Measurements from ENCODE around the gene LGALS9C. TPM values are rescaled to one million over a fixed set of nuclear protein-coding genes. Genes with fewer than 3 reads are reported as not detected.
"Not testable (repeated sequence)": the region's sequence is repeated elsewhere in the genome, so short reads cannot be mapped to it uniquely, and the experiment has no call there.

LGALS9C gene
- total RNA-seq, 1 donor: not detected

GRCh38 chr17:18490016-18490415, 13.4 kb downstream of the LGALS9C start:
- not testable (repeated sequence) for H3K27me3 ChIP-seq (ENCODE audit: insufficient read depth, low read length); H3K4me3 ChIP-seq (ENCODE audit: insufficient read depth, low read length); H3K36me3 ChIP-seq (ENCODE audit: insufficient read depth, low read length); DNase-seq (ENCODE audit: insufficient read length, low spot score, missing footprints); H2AFZ ChIP-seq (ENCODE audit: low read length); H3K79me2 ChIP-seq (ENCODE audit: insufficient read depth, low read length); H3K9me3 ChIP-seq (ENCODE audit: low read depth, low read length); H3K27ac ChIP-seq (ENCODE audit: low read depth, low read length); H3K4me1 ChIP-seq (ENCODE audit: insufficient read depth, low read length); H4K20me1 ChIP-seq (ENCODE audit: insufficient read depth, low read length); H3K4me2 ChIP-seq (ENCODE audit: insufficient read depth, low read length)

- not testable (repeated sequence) for H3K27me3 ChIP-seq (ENCODE audit: insufficient read depth, low read length); H4K20me1 ChIP-seq (ENCODE audit: insufficient read depth, low read length); H3K79me2 ChIP-seq (ENCODE audit: insufficient read depth, low read length); H3K9me3 ChIP-seq (ENCODE audit: low read depth, low read length); H3K27ac ChIP-seq (ENCODE audit: low read depth, low read length); H2AFZ ChIP-seq (ENCODE audit: low read length); H3K4me1 ChIP-seq (ENCODE audit: insufficient read depth, low read length); H3K36me3 ChIP-seq (ENCODE audit: insufficient read depth, low read length); DNase-seq (ENCODE audit: insufficient read length, low spot score, missing footprints); H3K4me2 ChIP-seq (ENCODE audit: insufficient read depth, low read length); H3K4me3 ChIP-seq (ENCODE audit: insufficient read depth, low read length)
Measured at GRCh38 chr17:18492712-18493480, 16.3 kb downstream of the LGALS9C start.

GRCh38 chr17:18494250-18494768, 17.7 kb downstream of the LGALS9C start:
- H3K4me2 ChIP-seq (ENCODE audit: insufficient read depth, low read length); H3K79me2 ChIP-seq (ENCODE audit: insufficient read depth, low read length); H3K27me3 ChIP-seq (ENCODE audit: insufficient read depth, low read length); H4K20me1 ChIP-seq (ENCODE audit: insufficient read depth, low read length); H3K4me1 ChIP-seq (ENCODE audit: insufficient read depth, low read length); H3K9me3 ChIP-seq (ENCODE audit: low read depth, low read length); H3K4me3 ChIP-seq (ENCODE audit: insufficient read depth, low read length); H2AFZ ChIP-seq (ENCODE audit: low read length); H3K27ac ChIP-seq (ENCODE audit: low read depth, low read length); H3K36me3 ChIP-seq (ENCODE audit: insufficient read depth, low read length); DNase-seq (ENCODE audit: insufficient read length, low spot score, missing footprints): not testable (repeated sequence)

- not testable (repeated sequence) for DNase-seq (ENCODE audit: insufficient read length, low spot score, missing footprints)
Measured at GRCh38 chr17:18497044-18497443, 20.5 kb downstream of the LGALS9C start.

GRCh38 chr17:18499100-18499499, 22.5 kb downstream of the LGALS9C start:
- not testable (repeated sequence) for H3K4me1 ChIP-seq (ENCODE audit: insufficient read depth, low read length); H3K79me2 ChIP-seq (ENCODE audit: insufficient read depth, low read length); H4K20me1 ChIP-seq (ENCODE audit: insufficient read depth, low read length); H3K4me2 ChIP-seq (ENCODE audit: insufficient read depth, low read length); H3K9me3 ChIP-seq (ENCODE audit: low read depth, low read length); H3K4me3 ChIP-seq (ENCODE audit: insufficient read depth, low read length); H3K27me3 ChIP-seq (ENCODE audit: insufficient read depth, low read length); H2AFZ ChIP-seq (ENCODE audit: low read length); H3K27ac ChIP-seq (ENCODE audit: low read depth, low read length); DNase-seq (ENCODE audit: insufficient read length, low spot score, missing footprints); H3K36me3 ChIP-seq (ENCODE audit: insufficient read depth, low read length)

More at GRCh38 chr17:18497044-18497443, 20.5 kb downstream of the LGALS9C start:
- not testable (repeated sequence) for H3K4me3 ChIP-seq (ENCODE audit: insufficient read depth, low read length); H3K4me2 ChIP-seq (ENCODE audit: insufficient read depth, low read length); H3K27me3 ChIP-seq (ENCODE audit: insufficient read depth, low read length); H3K36me3 ChIP-seq (ENCODE audit: insufficient read depth, low read length); H3K27ac ChIP-seq (ENCODE audit: low read depth, low read length); H4K20me1 ChIP-seq (ENCODE audit: insufficient read depth, low read length); H3K4me1 ChIP-seq (ENCODE audit: insufficient read depth, low read length); H2AFZ ChIP-seq (ENCODE audit: low read length); H3K79me2 ChIP-seq (ENCODE audit: insufficient read depth, low read length); H3K9me3 ChIP-seq (ENCODE audit: low read depth, low read length)
- peak; percentile 21 for TF ChIP-seq CTCF (IDR thresholded peaks at IDR 0.05; ENCODE audit: extremely low read depth, low read depth, low read length)

GRCh38 chr17:18499756-18500155, 23.2 kb downstream of the LGALS9C start:
- H3K4me1 ChIP-seq (ENCODE audit: insufficient read depth, low read length); DNase-seq (ENCODE audit: insufficient read length, low spot score, missing footprints); H4K20me1 ChIP-seq (ENCODE audit: insufficient read depth, low read length); H3K27ac ChIP-seq (ENCODE audit: low read depth, low read length); H3K4me3 ChIP-seq (ENCODE audit: insufficient read depth, low read length); H2AFZ ChIP-seq (ENCODE audit: low read length); H3K9me3 ChIP-seq (ENCODE audit: low read depth, low read length); H3K36me3 ChIP-seq (ENCODE audit: insufficient read depth, low read length); H3K79me2 ChIP-seq (ENCODE audit: insufficient read depth, low read length); H3K27me3 ChIP-seq (ENCODE audit: insufficient read depth, low read length); H3K4me2 ChIP-seq (ENCODE audit: insufficient read depth, low read length): not testable (repeated sequence)

- not testable (repeated sequence) for H3K9me3 ChIP-seq (ENCODE audit: low read depth, low read length); H2AFZ ChIP-seq (ENCODE audit: low read length)
Measured at GRCh38 chr17:18500281-18500680, 23.7 kb downstream of the LGALS9C start.

GRCh38 chr17:18500816-18501215, 24.2 kb downstream of the LGALS9C start:
- H4K20me1 ChIP-seq (ENCODE audit: insufficient read depth, low read length); H3K4me3 ChIP-seq (ENCODE audit: insufficient read depth, low read length); H2AFZ ChIP-seq (ENCODE audit: low read length); H3K36me3 ChIP-seq (ENCODE audit: insufficient read depth, low read length); H3K79me2 ChIP-seq (ENCODE audit: insufficient read depth, low read length); H3K27ac ChIP-seq (ENCODE audit: low read depth, low read length); H3K4me2 ChIP-seq (ENCODE audit: insufficient read depth, low read length); H3K9me3 ChIP-seq (ENCODE audit: low read depth, low read length); H3K27me3 ChIP-seq (ENCODE audit: insufficient read depth, low read length); DNase-seq (ENCODE audit: insufficient read length, low spot score, missing footprints); H3K4me1 ChIP-seq (ENCODE audit: insufficient read depth, low read length): not testable (repeated sequence)

More at GRCh38 chr17:18500281-18500680, 23.7 kb downstream of the LGALS9C start:
- H3K27me3 ChIP-seq (ENCODE audit: insufficient read depth, low read length); H3K4me1 ChIP-seq (ENCODE audit: insufficient read depth, low read length); H3K4me3 ChIP-seq (ENCODE audit: insufficient read depth, low read length); H3K79me2 ChIP-seq (ENCODE audit: insufficient read depth, low read length); DNase-seq (ENCODE audit: insufficient read length, low spot score, missing footprints); H3K36me3 ChIP-seq (ENCODE audit: insufficient read depth, low read length); H3K27ac ChIP-seq (ENCODE audit: low read depth, low read length); H4K20me1 ChIP-seq (ENCODE audit: insufficient read depth, low read length); H3K4me2 ChIP-seq (ENCODE audit: insufficient read depth, low read length): not testable (repeated sequence)

Data from osteoblast (primary cell).